ENCODE measurements around the gene CBFB.
"Not testable (repeated sequence)": the region's sequence is repeated elsewhere in the genome, so short reads cannot be mapped to it uniquely, and the experiment has no call there.

GRCh38 chr16:67041520-67041919 lies 12.6 kb downstream of the CBFB start:
- TF ChIP-seq SP1 (IDR thresholded peaks at IDR 0.05); FOXA1 (IDR thresholded peaks at IDR 0.05); ELF4 (IDR thresholded peaks at IDR 0.05); SUZ12 (IDR thresholded peaks at IDR 0.05); ARNT (IDR thresholded peaks at IDR 0.05); BHLHE40 (IDR thresholded peaks at IDR 0.05; ENCODE audit: borderline replicate concordance); HDGF (IDR thresholded peaks at IDR 0.05; ENCODE audit: borderline replicate concordance); FOXK2 (IDR thresholded peaks at IDR 0.05); TARDBP (IDR thresholded peaks at IDR 0.05): not testable (repeated sequence)
- TF ChIP-seq ZNF384 (IDR thresholded peaks at IDR 0.05), result peak; percentile 70
